Measurements from ENCODE around the gene MSL3B.

MSL3B gene

GRCh38 chr2:233835230-233836186 is 32.7 kb downstream of the MSL3B start:
- intact Hi-C loops (cut with micrococcal nuclease): no loop called here

GRCh38 chr2:233833345-233833744 is 34.8 kb downstream of the MSL3B start:
- intact Hi-C loops (cut with micrococcal nuclease): no loop called here

GRCh38 chr2:233832869-233833311 is 35.3 kb downstream of the MSL3B start:
- intact Hi-C loops (cut with micrococcal nuclease): no loop called here

- intact Hi-C loops (cut with micrococcal nuclease): no loop called here
These were observed 35.8 kb downstream of the MSL3B start for GRCh38 chr2:233832414-233832813.

- intact Hi-C loops (cut with micrococcal nuclease): no loop called here
These were observed 36.3 kb downstream of the MSL3B start for GRCh38 chr2:233831861-233832260.

GRCh38 chr2:233831011-233831721 is 37.0 kb downstream of the MSL3B start:
- intact Hi-C loops (cut with micrococcal nuclease): no loop called here

GRCh38 chr2:233830111-233830802 is 37.9 kb downstream of the MSL3B start:
- intact Hi-C loops (cut with micrococcal nuclease): no loop called here

GRCh38 chr2:233829193-233830110 is 38.7 kb downstream of the MSL3B start:
- intact Hi-C loops (cut with micrococcal nuclease): no loop called here

GRCh38 chr2:233828546-233829192 is 39.5 kb downstream of the MSL3B start:
- intact Hi-C loops (cut with micrococcal nuclease): no loop called here

- intact Hi-C loops (cut with micrococcal nuclease): no loop called here
These were observed 43.8 kb downstream of the MSL3B start for GRCh38 chr2:233824373-233824772.

- intact Hi-C loops (cut with micrococcal nuclease): no loop called here
These were observed 44.5 kb downstream of the MSL3B start for GRCh38 chr2:233823731-233824121.

- intact Hi-C loops (cut with micrococcal nuclease): no loop called here
These were observed 45.1 kb downstream of the MSL3B start for GRCh38 chr2:233822781-233823730.

GRCh38 chr2:233822101-233822771 is 46.0 kb downstream of the MSL3B start:
- intact Hi-C loops (cut with micrococcal nuclease): no loop called here

- intact Hi-C loops (cut with micrococcal nuclease): no loop called here
These were observed 46.5 kb downstream of the MSL3B start for GRCh38 chr2:233821709-233822100.

GRCh38 chr2:233821196-233821595 is 47.0 kb downstream of the MSL3B start:
- intact Hi-C loops (cut with micrococcal nuclease): no loop called here

GRCh38 chr2:233820774-233821105 is 47.4 kb downstream of the MSL3B start:
- intact Hi-C loops (cut with micrococcal nuclease): no loop called here

- intact Hi-C loops (cut with micrococcal nuclease): no loop called here
These were observed 48.1 kb downstream of the MSL3B start for GRCh38 chr2:233819884-233820773.
